ENCODE measurements around the gene LMF1.

Gene LMF1

DNA sequence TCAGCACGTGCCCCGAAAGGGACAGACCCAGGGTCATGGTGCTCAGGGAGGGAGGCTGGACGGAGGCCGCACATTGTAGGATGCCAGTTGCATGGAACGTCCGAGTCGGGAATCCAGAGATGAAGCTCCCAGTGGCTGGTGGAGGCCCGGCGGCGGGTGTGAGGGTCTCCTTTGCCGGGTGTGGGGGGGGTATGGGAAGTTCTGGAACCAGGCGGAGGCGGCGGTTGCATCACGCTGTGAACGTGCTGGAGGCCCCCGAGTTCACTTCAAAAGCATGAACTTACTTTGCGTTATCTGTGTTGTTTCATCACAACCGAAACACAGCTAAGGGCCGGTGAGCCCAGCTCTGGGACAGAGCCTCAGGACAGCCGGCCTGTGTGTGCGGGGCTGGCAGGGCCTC, 96.9 kb downstream of the LMF1 start:
- H3K4me3 ChIP-seq (ENCODE audit: extremely low read depth, insufficient read depth, low read length, poor library complexity, severe bottlenecking): no peak overlapping the region
- H3K4me1 ChIP-seq (ENCODE audit: control insufficient read depth, insufficient read depth, low read length, poor library complexity, severe bottlenecking): no peaks in the 10 kb centered on the region
- no peak overlapping the region for H3K27ac ChIP-seq (ENCODE audit: low read depth, low read length, severe bottlenecking)
- WGBS, 2 experiments (ENCODE audit: insufficient coverage in 2 of 2): 86 to 87% methylated on average over 19 to 21 of the region's 22 CpGs
- no peaks in the 10 kb centered on the region for H3K36me3 ChIP-seq (ENCODE audit: control insufficient read depth, insufficient read depth, low read length)
- no peaks in the 10 kb centered on the region for H3K9me3 ChIP-seq (ENCODE audit: control insufficient read depth, low read length)

DNA sequence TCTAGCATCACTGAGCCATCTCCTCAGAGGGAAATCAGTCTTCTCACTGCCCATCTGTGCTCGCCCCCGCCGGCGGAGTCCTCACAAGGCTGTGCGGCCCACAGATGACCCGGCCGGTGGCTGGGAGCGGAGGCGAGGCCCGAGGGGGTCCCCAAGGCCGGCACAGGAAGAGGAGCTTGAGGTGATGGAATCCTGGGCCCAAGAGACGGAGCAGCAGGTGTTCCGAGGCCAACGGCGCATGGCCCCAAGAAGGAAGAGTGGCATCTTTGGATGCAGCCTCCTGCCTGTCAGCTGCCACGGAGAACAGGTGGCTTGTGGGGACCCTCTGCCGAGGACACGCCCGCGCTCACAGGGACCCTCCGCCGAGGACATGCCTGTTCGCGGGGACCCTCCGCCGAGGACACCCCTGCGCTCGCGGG, 97.5 kb downstream of the LMF1 start:
- H3K4me1 ChIP-seq (ENCODE audit: control insufficient read depth, insufficient read depth, low read length, poor library complexity, severe bottlenecking): no peaks in the 10 kb centered on the region
- no peak overlapping the region for H3K4me3 ChIP-seq (ENCODE audit: extremely low read depth, insufficient read depth, low read length, poor library complexity, severe bottlenecking)
- WGBS, 2 experiments (ENCODE audit: insufficient coverage in 2 of 2): 96 to 97% methylated on average over 20 to 23 of the region's 29 CpGs
- H3K27ac ChIP-seq (ENCODE audit: low read depth, low read length, severe bottlenecking): no peak overlapping the region
- H3K36me3 ChIP-seq (ENCODE audit: control insufficient read depth, insufficient read depth, low read length): no peaks in the 10 kb centered on the region
- no peaks in the 10 kb centered on the region for H3K9me3 ChIP-seq (ENCODE audit: control insufficient read depth, low read length)

DNA sequence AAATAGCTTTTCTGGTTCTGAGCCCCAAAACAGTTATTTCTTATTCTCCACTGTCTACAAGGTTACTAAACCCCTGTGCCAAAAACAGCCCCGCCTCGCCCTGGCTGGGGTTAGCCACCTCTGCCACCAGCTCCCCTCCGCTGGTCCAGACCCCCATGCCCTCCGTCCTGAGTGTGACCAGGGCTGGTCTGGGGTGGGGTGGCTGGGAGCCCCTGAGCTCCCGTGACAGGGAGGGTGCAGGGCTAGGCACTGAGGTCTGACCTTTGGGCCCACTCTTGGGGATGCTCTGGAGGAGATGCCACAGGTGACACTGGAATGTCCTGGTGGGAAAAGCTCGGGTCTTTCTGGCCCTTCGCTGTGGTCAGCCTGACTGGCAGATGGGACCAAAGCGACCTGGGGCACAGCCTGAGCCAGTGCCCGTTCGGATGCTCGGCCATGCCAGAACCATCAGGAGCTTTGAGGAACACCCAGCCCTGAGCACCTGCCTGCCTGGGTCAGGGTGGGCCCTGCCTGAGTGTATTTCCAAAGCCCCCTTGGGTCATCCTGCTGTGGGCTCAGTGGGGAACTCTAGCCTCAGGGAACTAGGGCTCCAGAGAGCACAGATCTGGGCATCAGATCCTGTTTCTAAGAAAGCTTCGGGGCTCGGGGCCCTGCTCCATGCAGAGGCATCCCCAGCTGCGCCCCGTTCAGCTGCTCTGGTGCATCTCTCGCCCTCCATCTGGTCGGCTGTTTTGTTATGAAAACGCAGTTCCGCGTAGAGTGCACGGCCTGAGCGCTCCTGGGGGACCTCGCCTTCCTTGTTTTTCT, 98.1 kb downstream of the LMF1 start:
- Histone ChIP-seq H3K4me3 (ENCODE audit: extremely low read depth, insufficient read depth, low read length, poor library complexity, severe bottlenecking) (no peak overlapping the region), H3K4me1 (ENCODE audit: control insufficient read depth, insufficient read depth, low read length, poor library complexity, severe bottlenecking) (no peaks in the 10 kb centered on the region), H3K9me3 (ENCODE audit: control insufficient read depth, low read length) (no peaks in the 10 kb centered on the region), H3K36me3 (ENCODE audit: control insufficient read depth, insufficient read depth, low read length) (no peaks in the 10 kb centered on the region), H3K27ac (ENCODE audit: low read depth, low read length, severe bottlenecking) (no peak overlapping the region)
- 85 to 91% methylated on average over 22 to 23 of the region's 23 CpGs for WGBS, 2 experiments (ENCODE audit: insufficient coverage in 2 of 2)

DNA sequence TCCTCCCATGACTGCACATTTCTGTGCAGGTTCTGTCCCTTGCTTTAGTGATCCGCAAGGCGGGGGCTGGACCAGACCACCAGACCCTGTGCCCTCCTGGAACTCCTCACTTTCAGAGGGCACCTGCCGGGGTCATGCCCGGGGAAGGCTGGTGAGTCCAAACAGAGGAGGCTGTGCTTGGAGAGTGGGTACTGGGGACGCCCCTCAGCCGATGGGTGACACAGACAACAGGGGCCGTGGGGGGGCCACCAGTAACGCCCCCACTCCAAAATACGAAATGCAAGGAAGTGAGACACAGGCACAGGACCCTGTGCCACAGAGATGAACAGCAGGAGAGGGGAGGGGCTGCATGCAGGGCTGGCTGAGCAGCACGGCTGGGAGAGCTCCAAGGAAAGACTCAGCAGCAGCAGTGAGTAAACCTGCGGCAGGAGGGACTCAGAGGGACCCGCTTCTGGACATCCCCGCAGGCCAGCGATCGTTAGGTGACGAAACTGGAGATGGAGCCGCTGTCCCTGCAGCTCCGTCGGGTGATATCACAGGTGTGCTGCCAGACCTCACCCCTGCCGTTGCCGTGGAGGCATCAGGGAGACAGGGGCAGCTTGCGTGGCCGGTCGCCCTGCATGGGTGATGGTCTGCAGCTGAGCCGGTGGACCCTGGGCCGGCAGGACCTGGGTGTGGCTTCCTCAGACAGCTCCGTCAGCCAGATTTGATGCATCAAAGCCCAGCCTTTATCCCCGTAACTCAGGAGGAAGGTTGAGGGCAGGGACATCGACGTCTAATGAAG, 99.0 kb downstream of the LMF1 start:
- Histone ChIP-seq H3K9me3 (ENCODE audit: control insufficient read depth, low read length) (no peaks in the 10 kb centered on the region), H3K4me3 (ENCODE audit: extremely low read depth, insufficient read depth, low read length, poor library complexity, severe bottlenecking) (no peak overlapping the region), H3K27ac (ENCODE audit: low read depth, low read length, severe bottlenecking) (no peak overlapping the region), H3K36me3 (ENCODE audit: control insufficient read depth, insufficient read depth, low read length) (no peaks in the 10 kb centered on the region), H3K4me1 (ENCODE audit: control insufficient read depth, insufficient read depth, low read length, poor library complexity, severe bottlenecking) (no peaks in the 10 kb centered on the region)
- WGBS, 2 experiments (ENCODE audit: insufficient coverage in 2 of 2): 90 to 93% methylated on average over 27 to 28 of the region's 30 CpGs

DNA sequence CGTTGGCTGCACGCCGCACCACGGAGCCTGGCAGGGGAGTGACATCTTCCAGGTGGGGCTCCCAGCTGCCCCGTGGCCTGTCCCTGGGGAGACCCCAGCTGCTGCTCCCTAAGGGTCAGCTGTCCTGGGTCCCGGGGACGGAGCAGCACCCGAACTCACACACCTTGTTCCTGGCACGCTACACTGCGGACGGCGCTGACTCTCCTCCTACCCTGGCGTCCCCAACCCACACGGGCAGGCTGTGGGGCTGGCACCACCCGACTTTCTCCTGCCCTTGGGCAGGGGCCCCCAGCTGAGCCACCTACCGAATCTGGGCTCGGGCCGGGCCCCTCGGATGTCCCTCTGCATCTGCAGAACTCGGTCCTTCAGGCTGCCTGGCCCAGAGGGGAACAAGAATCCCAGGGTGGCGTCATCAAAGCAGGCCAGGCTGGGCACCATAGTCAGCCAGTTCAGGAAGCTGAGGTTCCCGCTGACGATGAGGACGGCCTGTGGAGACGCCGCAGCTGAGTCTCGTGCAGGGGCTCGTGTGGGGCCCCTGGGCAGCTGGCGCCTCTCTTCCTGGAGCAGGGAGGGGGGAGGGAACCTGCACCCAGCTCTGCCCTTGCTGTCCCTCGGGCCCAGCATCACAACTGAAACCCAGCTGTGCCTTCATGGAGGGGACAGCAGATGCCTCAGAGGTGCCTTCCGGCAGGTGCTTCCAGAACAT, 99.8 kb downstream of the LMF1 start:
- Histone ChIP-seq H3K36me3 (ENCODE audit: control insufficient read depth, insufficient read depth, low read length) (no peaks in the 10 kb centered on the region), H3K4me1 (ENCODE audit: control insufficient read depth, insufficient read depth, low read length, poor library complexity, severe bottlenecking) (no peaks in the 10 kb centered on the region), H3K9me3 (ENCODE audit: control insufficient read depth, low read length) (no peaks in the 10 kb centered on the region), H3K27ac (ENCODE audit: low read depth, low read length, severe bottlenecking) (no peak overlapping the region), H3K4me3 (ENCODE audit: extremely low read depth, insufficient read depth, low read length, poor library complexity, severe bottlenecking) (no peak overlapping the region)
- WGBS, 2 experiments (ENCODE audit: insufficient coverage in 2 of 2): 94% methylated on average over 28 to 29 of the region's 31 CpGs

DNA sequence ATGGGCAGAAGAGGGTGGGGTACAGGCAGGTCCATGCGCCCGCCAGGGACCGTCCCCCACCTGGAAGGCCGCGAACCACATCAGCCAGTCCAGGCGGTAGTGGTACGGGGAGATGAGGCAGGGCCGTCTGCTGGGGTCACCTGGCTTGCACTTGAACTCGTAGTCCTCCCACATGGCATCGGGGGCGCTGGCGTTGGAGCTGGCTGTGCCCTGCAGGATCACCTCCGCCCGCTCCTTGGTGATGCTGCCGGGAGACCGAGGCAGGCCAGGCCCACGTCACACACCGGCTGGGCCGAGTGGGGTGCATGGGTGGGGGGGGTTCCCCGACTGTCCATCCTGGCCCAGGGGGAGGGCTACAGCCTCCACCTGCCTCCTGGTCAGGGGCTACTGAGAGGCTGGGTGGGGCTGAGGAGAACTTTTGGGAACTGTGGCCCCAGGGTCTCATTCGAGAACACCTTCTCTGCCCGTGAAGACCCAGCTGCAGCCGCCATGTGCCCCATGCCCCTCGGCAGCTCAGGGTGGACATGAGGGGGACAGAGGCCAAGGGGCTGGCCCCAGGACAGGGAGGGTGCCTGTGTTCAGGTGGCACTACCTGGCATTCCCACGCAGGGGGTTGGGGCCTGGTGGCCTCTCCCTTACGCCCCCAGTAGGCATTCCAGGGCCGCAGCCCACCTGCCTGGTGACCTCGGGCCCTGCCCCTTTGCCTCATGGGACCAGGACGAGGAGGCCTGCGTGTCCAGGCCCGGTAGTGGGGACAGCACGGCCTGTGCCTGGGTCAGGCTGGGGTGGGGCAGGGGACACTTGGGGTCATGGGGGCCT, 100.8 kb downstream of the LMF1 start:
- H3K27ac ChIP-seq (ENCODE audit: low read depth, low read length, severe bottlenecking): no peak overlapping the region
- no peaks in the 10 kb centered on the region for H3K36me3 ChIP-seq (ENCODE audit: control insufficient read depth, insufficient read depth, low read length)
- H3K4me1 ChIP-seq (ENCODE audit: control insufficient read depth, insufficient read depth, low read length, poor library complexity, severe bottlenecking): no peaks in the 10 kb centered on the region
- no peak overlapping the region for H3K4me3 ChIP-seq (ENCODE audit: extremely low read depth, insufficient read depth, low read length, poor library complexity, severe bottlenecking)
- 92 to 97% methylated on average over 30 to 31 of the region's 32 CpGs for WGBS, 2 experiments (ENCODE audit: insufficient coverage in 2 of 2)
- H3K9me3 ChIP-seq (ENCODE audit: control insufficient read depth, low read length): no peaks in the 10 kb centered on the region

DNA sequence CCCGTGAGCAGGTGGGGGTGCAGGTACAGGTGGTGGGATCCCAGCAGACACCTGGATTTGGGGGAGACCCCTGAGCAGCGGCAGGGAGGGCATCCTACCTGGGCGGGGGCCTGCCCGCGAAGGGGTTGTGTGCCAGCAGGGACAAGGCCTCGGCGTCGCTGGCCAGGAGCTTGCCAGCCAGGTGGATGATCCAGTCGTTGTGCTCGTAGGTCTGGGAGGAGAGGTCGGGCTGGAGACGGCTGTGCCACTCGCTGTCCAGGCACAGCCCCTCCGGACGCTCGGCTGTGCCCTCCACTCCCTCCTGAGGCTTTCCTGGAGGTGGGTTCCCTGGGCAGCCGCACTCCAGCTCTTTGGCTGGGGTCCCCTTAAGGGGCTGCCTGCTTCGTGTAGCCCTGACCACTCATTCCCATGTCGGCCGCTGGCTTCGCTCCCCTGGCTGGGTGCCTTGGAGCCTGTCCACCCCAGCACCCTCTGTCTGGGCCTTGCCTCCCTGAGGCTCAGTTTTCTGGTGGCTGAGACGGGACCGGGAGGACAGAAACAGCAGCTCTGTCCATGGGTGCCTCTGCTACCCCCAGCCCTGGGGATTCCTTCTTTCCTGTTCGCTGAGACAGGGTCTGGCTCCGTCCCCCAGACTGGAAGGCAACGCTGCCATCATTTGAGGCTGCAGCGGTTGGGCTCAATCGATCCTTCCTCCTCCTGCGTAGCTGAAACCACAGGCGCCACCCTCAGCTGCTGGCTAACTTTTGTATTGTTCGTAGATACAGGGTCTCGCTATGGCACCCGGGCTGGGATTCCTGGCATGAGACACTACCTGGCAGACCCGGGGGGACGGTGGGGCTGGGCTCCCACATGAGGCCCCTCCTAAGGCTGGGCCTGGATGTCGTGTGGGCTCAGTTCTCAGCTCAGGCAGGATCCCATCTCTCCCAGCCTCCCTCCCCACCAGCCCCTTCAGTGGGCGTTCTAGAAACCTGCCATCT, 101.7 kb downstream of the LMF1 start:
- Histone ChIP-seq H3K36me3 (ENCODE audit: control insufficient read depth, insufficient read depth, low read length) (no peaks in the 10 kb centered on the region), H3K4me3 (ENCODE audit: extremely low read depth, insufficient read depth, low read length, poor library complexity, severe bottlenecking) (no peak overlapping the region), H3K4me1 (ENCODE audit: control insufficient read depth, insufficient read depth, low read length, poor library complexity, severe bottlenecking) (no peaks in the 10 kb centered on the region), H3K9me3 (ENCODE audit: control insufficient read depth, low read length) (no peaks in the 10 kb centered on the region), H3K27ac (ENCODE audit: low read depth, low read length, severe bottlenecking) (no peak overlapping the region)
- WGBS, 2 experiments (ENCODE audit: insufficient coverage in 2 of 2): 92 to 93% methylated on average over 29 to 36 of the region's 37 CpGs

DNA sequence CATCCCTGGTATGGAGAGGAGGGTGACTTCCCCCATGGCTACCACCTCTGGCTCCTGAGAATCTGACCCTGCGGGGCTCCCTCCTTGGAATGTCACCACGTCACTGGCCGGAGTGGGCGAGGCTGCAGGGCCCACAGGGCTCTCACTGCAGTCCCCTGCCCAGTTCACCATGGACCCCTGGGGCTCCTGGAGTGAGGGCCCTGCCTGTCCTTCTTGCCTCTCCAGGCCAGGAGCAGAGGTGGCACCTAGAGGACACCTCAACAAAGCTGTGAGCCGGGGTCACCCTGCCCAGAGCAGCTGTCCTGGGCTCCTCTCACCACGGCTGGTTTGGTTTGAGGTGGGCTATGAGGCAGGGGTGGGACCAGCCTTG, 102.4 kb downstream of the LMF1 start:
- H3K4me1 ChIP-seq (ENCODE audit: control insufficient read depth, insufficient read depth, low read length, poor library complexity, severe bottlenecking): no peaks in the 10 kb centered on the region
- WGBS, 2 experiments (ENCODE audit: insufficient coverage in 2 of 2): 84 to 92% methylated on average over 5 of the region's 6 CpGs

DNA sequence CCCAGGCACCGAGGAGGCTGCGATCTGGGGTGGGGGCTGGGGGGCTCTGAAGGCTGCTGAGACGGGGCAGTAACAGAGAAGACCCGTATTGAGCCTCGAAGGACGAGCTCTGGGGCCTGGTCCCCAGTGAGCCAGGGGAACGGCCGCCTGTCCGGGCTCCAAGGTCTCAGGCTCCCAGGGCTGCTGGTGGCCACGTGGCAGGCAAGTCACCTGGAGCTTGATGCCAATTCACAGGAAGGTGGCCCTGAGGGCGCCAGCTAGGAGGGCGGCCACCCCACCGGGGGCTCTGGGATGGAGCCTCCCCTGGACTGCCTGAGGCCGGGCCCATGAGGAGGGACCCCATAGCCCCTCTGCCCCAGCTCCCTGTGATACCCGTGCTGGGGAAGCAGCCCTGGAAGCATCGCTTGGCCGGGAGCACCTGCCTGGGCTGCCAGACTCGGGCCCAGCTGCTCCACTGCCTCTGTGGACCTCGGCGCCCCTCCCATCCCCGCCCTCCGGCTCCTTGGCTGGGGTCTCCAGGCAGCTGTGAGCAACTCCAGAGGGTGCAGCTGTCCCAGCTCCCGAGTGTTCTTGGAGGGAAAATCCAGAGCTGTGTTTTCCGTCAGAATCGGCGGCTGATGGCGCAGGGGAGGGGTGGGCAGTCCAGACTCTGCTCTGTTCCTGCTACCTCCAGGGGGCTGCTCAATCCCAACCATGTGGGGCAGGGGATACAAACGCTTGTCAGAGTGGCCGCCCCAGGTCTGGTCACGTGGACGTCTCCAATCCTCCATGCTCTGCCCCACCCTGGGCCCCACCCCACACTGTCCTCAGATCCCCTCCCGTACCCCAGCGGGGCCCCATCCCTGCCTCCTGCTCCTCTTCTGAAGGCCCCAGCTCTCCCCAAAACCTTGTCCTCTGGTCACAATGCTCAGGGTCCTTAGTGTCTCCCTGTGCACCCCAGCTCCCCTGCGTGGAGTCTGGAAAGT, 103.1 kb downstream of the LMF1 start:
- Histone ChIP-seq H3K27ac (ENCODE audit: low read depth, low read length, severe bottlenecking) (no peak overlapping the region), H3K4me1 (ENCODE audit: control insufficient read depth, insufficient read depth, low read length, poor library complexity, severe bottlenecking) (no peaks in the 10 kb centered on the region), H3K36me3 (ENCODE audit: control insufficient read depth, insufficient read depth, low read length) (no peaks in the 10 kb centered on the region), H3K9me3 (ENCODE audit: control insufficient read depth, low read length) (no peaks in the 10 kb centered on the region), H3K4me3 (ENCODE audit: extremely low read depth, insufficient read depth, low read length, poor library complexity, severe bottlenecking) (no peak overlapping the region)
- 91 to 93% methylated on average over 31 to 32 of the region's 34 CpGs for WGBS, 2 experiments (ENCODE audit: insufficient coverage in 2 of 2)

More for the DNA sequence above, 102.4 kb downstream of the LMF1 start:
- Histone ChIP-seq H3K4me3 (ENCODE audit: extremely low read depth, insufficient read depth, low read length, poor library complexity, severe bottlenecking) (no peak overlapping the region), H3K27ac (ENCODE audit: low read depth, low read length, severe bottlenecking) (no peak overlapping the region), H3K36me3 (ENCODE audit: control insufficient read depth, insufficient read depth, low read length) (no peaks in the 10 kb centered on the region), H3K9me3 (ENCODE audit: control insufficient read depth, low read length) (no peaks in the 10 kb centered on the region)

Data from mesodermal cell (in vitro differentiated cells).